ENCODE results near the gene ILF2.

Gene ILF2

DNA sequence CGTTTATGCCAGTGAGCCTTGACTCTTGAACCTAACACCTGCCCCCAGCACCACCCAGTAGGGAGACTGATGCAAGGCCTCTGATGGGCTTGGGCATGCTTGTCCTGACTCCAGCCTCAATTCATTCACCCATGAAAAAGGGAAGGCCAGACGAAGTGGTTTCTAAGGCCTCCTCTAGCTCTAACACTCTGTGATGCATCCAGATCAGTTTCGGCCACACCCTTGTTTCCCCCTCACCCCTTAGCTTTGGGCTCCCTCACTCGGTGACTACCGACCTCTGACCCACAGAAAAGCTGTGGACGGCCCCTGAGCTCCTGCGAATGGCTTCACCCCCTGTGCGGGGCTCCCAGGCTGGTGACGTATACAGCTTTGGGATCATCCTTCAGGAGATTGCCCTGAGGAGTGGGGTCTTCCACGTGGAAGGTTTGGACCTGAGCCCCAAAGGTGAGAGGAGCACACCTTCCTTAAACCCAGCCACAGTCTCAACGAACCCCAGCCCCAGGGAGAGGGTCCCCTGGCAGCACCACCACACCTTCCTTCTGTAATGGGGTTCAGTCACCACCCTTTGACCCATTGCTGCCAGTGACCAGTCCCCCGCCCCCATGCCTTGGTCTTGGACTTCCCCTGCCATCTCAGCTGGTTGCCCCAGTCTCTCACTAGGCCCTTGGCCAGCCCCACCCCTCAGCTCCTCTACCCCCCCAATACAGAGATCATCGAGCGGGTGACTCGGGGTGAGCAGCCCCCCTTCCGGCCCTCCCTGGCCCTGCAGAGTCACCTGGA is 16.7 kb upstream of the ILF2 start:
- TF ChIP-seq, protein P1, sequence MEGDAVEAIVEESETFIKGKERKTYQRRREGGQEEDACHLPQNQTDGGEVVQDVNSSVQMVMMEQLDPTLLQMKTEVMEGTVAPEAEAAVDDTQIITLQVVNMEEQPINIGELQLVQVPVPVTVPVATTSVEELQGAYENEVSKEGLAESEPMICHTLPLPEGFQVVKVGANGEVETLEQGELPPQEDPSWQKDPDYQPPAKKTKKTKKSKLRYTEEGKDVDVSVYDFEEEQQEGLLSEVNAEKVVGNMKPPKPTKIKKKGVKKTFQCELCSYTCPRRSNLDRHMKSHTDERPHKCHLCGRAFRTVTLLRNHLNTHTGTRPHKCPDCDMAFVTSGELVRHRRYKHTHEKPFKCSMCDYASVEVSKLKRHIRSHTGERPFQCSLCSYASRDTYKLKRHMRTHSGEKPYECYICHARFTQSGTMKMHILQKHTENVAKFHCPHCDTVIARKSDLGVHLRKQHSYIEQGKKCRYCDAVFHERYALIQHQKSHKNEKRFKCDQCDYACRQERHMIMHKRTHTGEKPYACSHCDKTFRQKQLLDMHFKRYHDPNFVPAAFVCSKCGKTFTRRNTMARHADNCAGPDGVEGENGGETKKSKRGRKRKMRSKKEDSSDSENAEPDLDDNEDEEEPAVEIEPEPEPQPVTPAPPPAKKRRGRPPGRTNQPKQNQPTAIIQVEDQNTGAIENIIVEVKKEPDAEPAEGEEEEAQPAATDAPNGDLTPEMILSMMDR (IDR thresholded peaks at IDR 0.05; ENCODE audit: extremely low read depth, missing control alignments), result no peak
- DNase-seq (ENCODE audit: low spot score), result no peak

- TF ChIP-seq, protein P1 (IDR thresholded peaks at IDR 0.05; ENCODE audit: extremely low read depth, missing control alignments), result no peak
- DNase-seq (ENCODE audit: low spot score), result no peak
Measured at GRCh38 chr1:153685544-153686340, 14.9 kb upstream of the ILF2 start.

- TF ChIP-seq, protein P1 (IDR thresholded peaks at IDR 0.05; ENCODE audit: extremely low read depth, missing control alignments), result no peak
Measured at GRCh38 chr1:153684892-153685291, 14.1 kb upstream of the ILF2 start.

GRCh38 chr1:153683854-153684253 is 13.1 kb upstream of the ILF2 start:
- TF ChIP-seq, protein P1 (IDR thresholded peaks at IDR 0.05; ENCODE audit: extremely low read depth, missing control alignments), result no peak
- no peak for DNase-seq (ENCODE audit: low spot score)

More at GRCh38 chr1:153684892-153685291, 14.1 kb upstream of the ILF2 start:
- no peak for DNase-seq (ENCODE audit: low spot score)

DNA sequence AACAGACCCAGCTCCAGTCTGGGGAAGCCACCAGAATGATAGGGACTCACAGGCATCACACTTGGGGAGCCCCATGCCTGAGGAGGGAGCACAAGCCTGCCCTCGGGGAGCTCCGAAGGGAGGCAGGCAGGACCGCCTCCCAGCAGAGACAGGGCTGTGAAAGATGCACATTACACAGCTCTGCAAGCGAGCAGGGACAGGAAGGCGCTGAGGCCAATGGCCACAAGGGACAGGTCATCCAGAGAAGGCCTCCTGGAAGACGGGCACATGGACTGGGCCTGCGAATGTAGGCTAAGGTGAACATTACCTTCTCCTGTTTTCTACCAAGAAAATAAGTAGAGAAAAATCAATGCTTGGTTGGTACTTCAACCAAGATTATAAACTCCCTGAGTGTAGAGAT is 11.9 kb upstream of the ILF2 start:
- TF ChIP-seq, protein P1 (IDR thresholded peaks at IDR 0.05; ENCODE audit: extremely low read depth, missing control alignments), result no peak
- no peak for DNase-seq (ENCODE audit: low spot score)

- TF ChIP-seq, protein P1 (IDR thresholded peaks at IDR 0.05; ENCODE audit: extremely low read depth, missing control alignments), result no peak
- no peak for DNase-seq (ENCODE audit: low spot score)
Measured at GRCh38 chr1:153680120-153680403, 9.3 kb upstream of the ILF2 start.
